Naive B cell (primary cell): ENCODE data around the gene DNAJC11. TPM values are rescaled to one million over a fixed set of nuclear protein-coding genes. Genes with fewer than 3 reads are reported as not detected.
"Not testable (repeated sequence)": the region's sequence is repeated elsewhere in the genome, so short reads cannot be mapped to it uniquely, and the experiment has no call there.

ENCODE experiments used
- ATAC-seq, 2 donors: fragments of 150-1000 bp; cut with Tn5 transposase; 2 replicates each; pipeline ENCODE4 v1.10.0; 2021; ENCODE audit warnings: low read depth in 2 of 2, mild to moderate bottlenecking in 2 of 2, moderate library complexity in 2 of 2
- DNase-seq: peaks from one replicate; pipeline ENCODE4 v3.0.0; 2022
- H3K27ac Mint-ChIP-seq, 6 donors: one replicate each; pipeline ENCODE4 v1.8.0; 2020 to 2022; ENCODE audit warnings: mild to moderate bottlenecking in 6 of 6, mixed read lengths in 6 of 6, moderate library complexity in 5 of 6, inconsistent platforms in 2 of 6
- H3K27me3 Mint-ChIP-seq, 3 donors: one replicate each; pipeline ENCODE4 v1.8.0; 2021 to 2022; ENCODE audit warnings: mixed read lengths in 3 of 3, mild to moderate bottlenecking in 1 of 3
- H3K36me3 Mint-ChIP-seq, 2 donors: one replicate each; pipeline ENCODE4 v1.8.0; 2020 to 2022; ENCODE audit warnings: mixed read lengths in 2 of 2, inconsistent platforms in 1 of 2, mild to moderate bottlenecking in 1 of 2
- H3K4me1 Mint-ChIP-seq, 3 donors: one replicate each; pipeline ENCODE4 v1.8.0; 2020 to 2022; ENCODE audit warnings: mixed read lengths in 3 of 3, inconsistent platforms in 1 of 3, mild to moderate bottlenecking in 1 of 3, moderate library complexity in 1 of 3
- H3K4me3 Mint-ChIP-seq, 8 donors: one replicate each; pipeline ENCODE4 v1.8.0; 2020 to 2022; ENCODE audit warnings: mild to moderate bottlenecking in 8 of 8, mixed read lengths in 8 of 8, moderate library complexity in 8 of 8, inconsistent platforms in 2 of 8
- H3K9me3 Mint-ChIP-seq, 7 donors: one replicate each; pipeline ENCODE4 v1.8.0; 2020 to 2022; ENCODE audit warnings: mixed read lengths in 7 of 7, mild to moderate bottlenecking in 5 of 7, inconsistent platforms in 2 of 7, moderate library complexity in 1 of 7
- polyA plus RNA-seq, 6 donors: library from polyadenylated mRNA; unstranded; fragments of 300-500 nt; fragmentation: Illumina TruSeq; gene quantifications; one replicate each; pipeline ENCODE4 v1.2.3, GENCODE V29; 2021; ENCODE audit warnings: low read depth in 6 of 6

The DNAJC11 gene
- polyA plus RNA-seq, 6 donors from 2014 or later, result 17.4 to 24.6 (median 20.5) TPM

DNA sequence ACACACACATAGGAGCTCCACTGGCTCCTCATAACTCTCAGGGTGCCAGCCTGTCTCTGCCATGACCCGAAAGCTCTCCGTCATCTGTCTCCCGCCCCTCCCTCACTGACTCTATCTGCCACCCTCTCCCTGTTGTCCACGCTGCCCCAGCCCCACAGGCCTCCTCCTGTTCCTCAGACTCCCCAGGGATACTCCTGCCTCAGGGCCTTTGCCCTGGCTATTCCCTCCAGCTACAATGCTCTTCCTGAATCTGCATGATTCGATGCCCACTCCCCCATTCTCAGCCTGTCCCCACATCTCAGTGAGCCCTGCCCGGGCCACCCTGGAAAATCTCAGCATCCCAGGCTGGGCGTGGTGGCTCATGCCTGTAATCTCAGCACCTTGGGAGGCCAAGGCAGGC lies 24.6 kb upstream of the DNAJC11 start:
- Mint-ChIP-seq H3K27me3 (peaks cover 14 to 24% (median 16%) of the 10 kb centered on the region in 3 donors), H3K27ac (peak overlapping the region in 1 of 6 donors; percentile 29), H3K4me3 (no peak overlapping the region), H3K4me1 (peaks cover 0 to 4% (median 0%) of the 10 kb centered on the region in 3 donors), H3K36me3 (no peaks in the 10 kb centered on the region), H3K9me3 (no peaks in the 10 kb centered on the region)
- no peak for DNase-seq
- ATAC-seq, result no peak

DNA sequence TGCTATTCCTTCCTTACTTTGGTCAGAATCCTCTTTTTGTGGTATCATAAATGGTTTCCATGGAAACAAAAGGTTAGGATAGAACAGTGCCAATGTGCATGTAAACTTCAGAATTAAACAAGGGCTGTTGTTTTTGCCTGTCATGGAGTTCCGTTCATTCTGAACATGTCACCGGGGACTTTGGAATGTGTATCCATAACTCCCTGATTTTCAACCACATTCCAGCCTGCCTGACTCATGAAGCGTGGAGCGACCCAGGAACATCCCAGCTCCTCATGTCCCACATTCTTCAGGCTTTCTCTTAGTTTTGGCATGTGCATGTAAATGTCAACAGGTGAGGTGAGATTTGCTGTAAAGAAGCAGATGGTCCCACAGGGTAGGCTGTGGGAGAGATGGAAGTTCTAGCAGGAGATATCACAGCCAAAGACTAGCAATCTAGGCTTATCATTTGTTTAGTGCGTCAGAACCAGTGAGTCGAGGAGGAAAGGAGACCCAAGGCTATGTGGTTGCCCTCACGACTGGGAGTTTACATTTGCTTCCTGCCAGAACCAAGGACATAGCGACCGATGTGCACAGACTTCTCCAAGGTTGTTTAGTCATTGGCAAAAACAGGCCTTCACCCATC lies 23.0 kb upstream of the DNAJC11 start:
- DNase-seq (no peak), ATAC-seq (no peak)
- H3K4me3 Mint-ChIP-seq, result no peak overlapping the region
- H3K9me3 Mint-ChIP-seq, result no peaks in the 10 kb centered on the region
- H3K27me3 Mint-ChIP-seq, result peaks cover 5 to 13% (median 13%) of the 10 kb centered on the region in 3 donors
- no peak overlapping the region for H3K27ac Mint-ChIP-seq
- no peaks in the 10 kb centered on the region for H3K36me3 Mint-ChIP-seq
- peaks cover 0 to 4% (median 0%) of the 10 kb centered on the region in 3 donors for H3K4me1 Mint-ChIP-seq

DNA sequence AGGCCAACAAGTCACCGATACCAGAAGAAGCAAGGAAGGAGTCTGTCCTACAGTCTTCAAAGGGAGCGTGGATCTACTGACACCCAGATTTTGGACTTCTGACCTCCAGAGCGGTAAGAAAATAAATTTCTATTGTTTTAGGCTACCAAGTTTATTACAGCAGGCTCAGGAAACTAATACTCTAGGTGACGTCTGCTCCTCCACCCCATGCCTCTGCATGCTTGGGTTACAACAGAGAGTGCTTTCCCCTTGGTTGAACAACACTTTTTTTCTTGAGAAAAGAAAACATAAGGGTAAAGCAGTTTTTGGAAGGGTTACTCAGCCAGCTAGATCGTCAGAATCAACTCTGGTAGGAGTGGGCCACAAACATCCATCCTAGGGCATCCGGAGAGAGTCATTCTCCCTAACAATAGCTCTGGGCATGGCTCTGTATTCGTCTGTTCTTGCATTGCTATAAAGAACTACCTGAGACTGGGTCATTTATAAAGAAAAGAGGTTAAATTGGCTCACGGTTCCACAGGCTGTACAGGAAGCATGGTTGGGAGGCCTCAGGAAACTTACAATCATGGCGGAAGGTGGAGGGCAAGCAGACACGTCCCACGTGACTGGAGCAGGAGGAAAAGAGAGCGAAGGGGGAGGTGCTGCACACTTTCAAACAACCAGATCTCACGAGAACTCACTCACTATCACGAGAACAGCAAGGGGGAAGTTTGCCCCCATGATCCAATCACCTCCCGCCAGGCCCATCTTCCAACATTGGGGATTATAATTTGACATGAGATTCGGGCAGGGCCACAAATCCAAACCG lies 22.2 kb upstream of the DNAJC11 start:
- H3K9me3 Mint-ChIP-seq, result no peaks in the 10 kb centered on the region
- H3K27ac Mint-ChIP-seq, result no peak overlapping the region
- H3K4me1 Mint-ChIP-seq, result peaks cover 0 to 4% (median 0%) of the 10 kb centered on the region in 3 donors
- DNase-seq (no peak), ATAC-seq (no peak)
- peaks cover 5 to 14% (median 13%) of the 10 kb centered on the region in 3 donors for H3K27me3 Mint-ChIP-seq
- H3K4me3 Mint-ChIP-seq, result no peak overlapping the region
- no peaks in the 10 kb centered on the region for H3K36me3 Mint-ChIP-seq

DNA sequence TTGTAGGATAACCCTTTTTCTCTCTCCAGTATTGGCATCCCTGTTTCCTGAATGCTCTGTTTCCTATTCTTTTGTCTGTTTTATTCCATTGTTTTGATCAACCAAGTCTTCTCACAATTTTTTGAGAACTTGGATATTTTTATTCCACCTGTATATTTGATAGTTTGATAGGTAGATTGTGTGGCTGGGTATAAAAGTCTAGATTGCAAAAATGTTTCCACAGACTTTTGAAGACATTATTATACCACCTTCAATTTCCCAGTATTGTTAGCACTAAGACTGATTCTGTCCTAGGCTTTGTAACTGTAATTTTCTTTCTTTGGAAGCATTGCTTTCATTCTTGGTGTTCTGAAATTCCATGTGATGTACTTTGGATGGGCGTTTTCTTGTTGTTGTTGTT lies 9.6 kb upstream of the DNAJC11 start:
- Mint-ChIP-seq H3K27ac (no peak overlapping the region), H3K4me3 (no peak overlapping the region), H3K9me3 (peaks cover 5 to 21% (median 14%) of the 10 kb centered on the region in 7 donors), H3K36me3 (peaks cover 0 to 11% of the 10 kb centered on the region in 2 donors), H3K4me1 (no peaks in the 10 kb centered on the region), H3K27me3 (peaks cover 22 to 43% (median 26%) of the 10 kb centered on the region in 3 donors)
- DNase-seq, result no peak
- ATAC-seq, result no peak

DNA sequence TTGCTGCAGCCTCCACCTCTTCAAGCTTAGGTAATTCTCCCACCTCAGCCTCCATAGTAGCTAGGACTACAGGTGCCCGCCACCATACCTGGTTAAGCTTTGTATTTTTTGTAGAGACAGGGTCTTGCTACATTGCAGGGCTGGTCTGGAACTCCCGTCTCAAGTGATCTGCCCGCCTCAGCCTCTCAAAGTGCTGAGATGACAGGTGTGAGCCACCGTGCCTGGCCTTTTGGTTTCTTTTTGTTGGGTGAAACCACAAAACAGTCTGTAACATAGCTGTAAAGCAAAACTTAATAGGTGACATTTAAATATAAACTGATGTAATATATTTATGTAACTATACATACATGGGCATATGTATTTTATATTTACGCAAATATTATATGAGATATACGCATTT lies 3.1 kb upstream of the DNAJC11 start:
- H3K27ac Mint-ChIP-seq, result peak overlapping the region in 1 of 6 donors; percentile 49
- H3K9me3 Mint-ChIP-seq, result no peaks in the 10 kb centered on the region
- H3K36me3 Mint-ChIP-seq, result no peaks in the 10 kb centered on the region
- DNase-seq (no peak), ATAC-seq (no peak)
- peaks cover 16 to 28% (median 21%) of the 10 kb centered on the region in 3 donors for H3K27me3 Mint-ChIP-seq
- peak overlapping the region in 2 of 8 donors; percentile 21 to 40 for H3K4me3 Mint-ChIP-seq
- H3K4me1 Mint-ChIP-seq, result peaks cover 13 to 22% (median 21%) of the 10 kb centered on the region in 3 donors

DNA sequence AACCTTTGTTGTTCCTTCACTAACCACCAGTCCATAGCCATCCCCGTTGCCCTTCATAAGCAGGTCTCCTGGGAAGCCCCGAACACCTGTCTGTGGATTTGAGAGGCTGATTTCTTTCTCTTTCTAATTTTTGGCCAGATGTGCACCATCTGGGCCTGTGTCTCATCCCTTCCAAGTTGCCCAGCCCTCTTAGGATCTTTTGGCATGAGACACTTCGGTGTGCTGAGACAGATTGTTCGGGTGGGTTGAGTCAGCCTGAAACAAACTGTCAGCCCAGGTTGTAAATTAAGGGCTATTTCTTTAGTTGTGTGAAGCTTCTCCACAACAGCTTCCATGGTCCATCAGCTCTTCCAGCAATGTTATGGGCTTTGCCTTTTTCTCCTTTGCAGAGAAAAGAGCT lies 1.4 kb upstream of the DNAJC11 start:
- H3K4me1 Mint-ChIP-seq, result peaks cover 19 to 26% (median 24%) of the 10 kb centered on the region in 3 donors
- H3K9me3 Mint-ChIP-seq, result no peaks in the 10 kb centered on the region
- peak overlapping the region in 7 of 8 donors; percentile 3 to 91 (median 76) for H3K4me3 Mint-ChIP-seq
- peaks cover 10 to 11% (median 11%) of the 10 kb centered on the region in 3 donors for H3K27me3 Mint-ChIP-seq
- H3K36me3 Mint-ChIP-seq, result no peaks in the 10 kb centered on the region
- peak overlapping the region in 1 of 6 donors; percentile 91 for H3K27ac Mint-ChIP-seq
- no peak for DNase-seq
- ATAC-seq, result no peak

DNA sequence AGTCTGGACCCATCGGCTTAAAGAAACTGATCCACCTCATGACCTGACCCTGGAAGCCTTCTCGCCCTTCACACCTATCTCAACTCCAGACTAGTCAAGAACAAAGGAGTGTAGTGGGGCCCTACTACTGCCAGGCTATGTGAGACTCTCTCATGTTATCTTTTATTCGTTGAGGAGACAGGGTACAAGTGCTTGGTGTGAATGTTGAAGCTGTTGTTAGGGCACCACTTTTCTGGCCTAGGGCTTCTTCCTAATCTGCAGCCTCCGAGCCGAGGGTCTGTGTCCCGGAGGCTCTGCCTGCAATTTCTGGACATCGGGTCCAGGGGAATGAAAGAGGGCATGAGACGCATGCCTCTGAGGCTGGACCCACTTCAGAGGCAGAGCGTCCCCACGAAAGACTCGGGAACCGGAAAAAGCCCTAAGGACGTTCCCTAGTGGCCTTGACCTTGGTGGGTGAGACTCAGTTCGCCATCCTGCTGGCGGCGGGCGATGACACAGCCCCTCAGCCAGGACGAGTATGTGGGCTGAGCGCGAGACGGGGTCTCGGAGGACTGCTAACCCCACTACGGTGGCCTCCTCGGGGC lies 671 bp downstream of the DNAJC11 start:
- peaks cover 20 to 35% (median 32%) of the 10 kb centered on the region in 3 donors for H3K4me1 Mint-ChIP-seq
- H3K4me3 Mint-ChIP-seq, result peak overlapping the region; percentile 82 to 92 (median 88)
- no peaks in the 10 kb centered on the region for H3K9me3 Mint-ChIP-seq
- DNase-seq (no peak), ATAC-seq (no peak)
- no peaks in the 10 kb centered on the region for H3K36me3 Mint-ChIP-seq
- H3K27me3 Mint-ChIP-seq, result no peaks in the 10 kb centered on the region
- peak overlapping the region in 3 of 6 donors; percentile 47 to 91 (median 81) for H3K27ac Mint-ChIP-seq

DNA sequence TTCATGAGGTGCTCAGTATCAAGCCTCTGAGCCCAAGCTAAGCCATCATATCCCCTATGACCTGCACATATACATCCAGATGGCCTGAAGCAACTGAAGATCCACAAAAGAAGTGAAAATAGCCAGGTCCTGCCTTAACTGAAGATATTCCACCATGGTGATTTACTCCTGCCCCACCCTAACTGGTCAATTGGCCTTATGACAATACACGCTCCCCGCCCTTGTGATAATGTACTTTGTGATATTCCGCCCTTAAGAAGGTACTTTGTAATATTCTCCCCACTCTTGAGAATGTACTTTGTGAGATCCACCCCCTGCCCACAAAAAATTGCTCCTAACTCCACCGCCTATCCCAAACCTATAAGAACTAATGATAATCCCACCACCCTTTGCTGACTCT lies 1.7 kb downstream of the DNAJC11 start:
- H3K9me3 Mint-ChIP-seq, H3K27ac Mint-ChIP-seq, H3K27me3 Mint-ChIP-seq, DNase-seq, ATAC-seq, H3K36me3 Mint-ChIP-seq: not testable (repeated sequence)
- Mint-ChIP-seq H3K4me1 (peaks cover 20 to 35% (median 32%) of the 10 kb centered on the region in 3 donors), H3K4me3 (peak overlapping the region in 7 of 8 donors; percentile 35 to 92 (median 88))

DNA sequence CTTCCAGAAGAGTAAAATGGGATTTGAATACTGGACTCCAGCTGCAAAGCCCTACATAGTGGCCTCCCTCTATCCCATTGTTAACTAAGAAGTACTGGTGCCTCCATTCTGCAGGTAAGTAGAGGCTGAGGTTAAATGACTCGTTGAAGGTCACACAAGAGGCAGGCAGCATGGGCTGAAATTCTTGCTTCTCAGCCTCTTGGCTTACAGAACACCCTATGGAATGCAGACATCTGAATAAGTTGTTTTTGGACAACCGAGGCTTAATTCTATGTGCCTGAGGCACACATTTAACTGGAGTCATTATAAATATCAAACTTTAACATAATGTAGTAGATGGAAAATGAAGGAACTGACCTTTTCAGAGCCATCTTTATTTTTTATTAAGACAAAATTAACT lies 5.7 kb downstream of the DNAJC11 start:
- Mint-ChIP-seq H3K4me3 (no peak overlapping the region), H3K27ac (no peak overlapping the region), H3K4me1 (peaks cover 18 to 30% (median 25%) of the 10 kb centered on the region in 3 donors), H3K27me3 (no peaks in the 10 kb centered on the region), H3K36me3 (no peaks in the 10 kb centered on the region), H3K9me3 (no peaks in the 10 kb centered on the region)
- ATAC-seq, result no peak
- DNase-seq, result no peak

DNA sequence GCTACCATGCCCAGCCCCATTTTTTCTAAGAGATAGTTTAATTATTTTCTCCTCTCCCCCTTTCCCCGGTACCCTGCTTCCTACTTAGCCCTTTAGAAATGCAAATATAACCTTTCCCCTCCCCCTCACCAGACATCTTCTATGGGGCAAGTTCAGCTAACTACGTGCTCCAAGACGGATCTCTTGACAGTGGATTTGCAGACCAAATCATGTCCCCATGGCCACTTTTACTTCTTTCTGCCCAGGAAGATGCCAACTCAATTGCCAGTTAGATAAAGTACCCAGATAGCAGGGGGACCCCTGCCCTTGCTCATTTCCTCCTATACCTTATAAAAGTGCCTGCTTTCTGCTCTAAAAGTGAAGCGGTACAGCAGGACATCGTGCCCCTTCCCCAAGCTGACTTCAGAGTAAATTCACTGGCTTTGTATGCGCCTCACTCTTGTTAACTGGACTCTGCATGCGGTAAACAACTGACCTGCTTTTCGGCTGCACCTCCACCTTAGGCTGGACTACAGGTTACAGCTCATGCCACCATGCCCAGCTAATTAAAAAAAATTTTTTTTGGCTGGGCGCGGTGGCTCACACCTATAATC lies 7.4 kb downstream of the DNAJC11 start:
- DNase-seq (no peak), ATAC-seq (no peak)
- H3K9me3 Mint-ChIP-seq, result no peaks in the 10 kb centered on the region
- H3K4me3 Mint-ChIP-seq, result no peak overlapping the region
- H3K27ac Mint-ChIP-seq, result peak overlapping the region in 1 of 6 donors; percentile 39
- H3K36me3 Mint-ChIP-seq, result no peaks in the 10 kb centered on the region
- peaks cover 6 to 16% (median 16%) of the 10 kb centered on the region in 3 donors for H3K4me1 Mint-ChIP-seq
- H3K27me3 Mint-ChIP-seq, result no peaks in the 10 kb centered on the region

DNA sequence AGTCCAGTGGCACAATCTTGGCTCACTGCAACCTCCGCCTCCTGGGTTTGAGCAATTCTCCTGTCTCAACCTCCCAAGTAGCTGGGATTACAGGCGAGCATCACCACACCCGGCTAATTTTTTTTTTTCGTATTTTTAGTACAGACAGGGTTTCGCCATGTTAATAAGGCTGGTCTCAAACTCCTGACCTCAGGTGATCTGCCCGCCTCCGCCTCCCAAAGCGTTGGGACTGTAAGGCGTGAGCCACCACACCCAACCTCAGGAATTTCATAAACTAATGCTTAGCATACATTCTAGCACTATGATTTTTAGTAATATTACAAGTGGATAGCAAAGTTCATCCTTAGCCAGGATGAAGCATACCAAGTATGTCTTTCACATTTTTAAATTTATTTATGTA lies 8.7 kb downstream of the DNAJC11 start:
- Mint-ChIP-seq H3K9me3 (no peaks in the 10 kb centered on the region), H3K4me3 (no peak overlapping the region), H3K27ac (peak overlapping the region in 1 of 6 donors; percentile 33), H3K27me3 (no peaks in the 10 kb centered on the region), H3K4me1 (peaks cover 6 to 22% (median 19%) of the 10 kb centered on the region in 3 donors), H3K36me3 (no peaks in the 10 kb centered on the region)
- DNase-seq (no peak), ATAC-seq (no peak)

DNA sequence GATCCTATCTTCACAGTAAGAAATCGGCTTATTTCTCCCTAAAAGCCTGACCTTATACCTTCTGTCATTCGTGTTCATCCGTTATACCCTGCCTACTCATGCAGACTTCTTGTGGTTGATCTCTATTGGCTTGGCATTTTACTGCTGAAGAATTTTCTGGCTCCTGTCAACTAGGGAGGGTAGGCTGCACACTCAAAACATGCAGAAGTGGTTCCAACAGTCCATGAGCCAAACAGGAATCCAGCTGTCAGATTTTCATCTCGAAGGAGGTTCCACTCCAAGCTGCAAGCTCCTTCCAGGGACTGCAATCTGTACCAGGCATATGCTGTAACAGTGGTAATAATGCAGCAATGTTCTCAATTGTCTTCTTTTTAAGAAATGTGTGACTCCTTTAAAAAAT lies 10.1 kb downstream of the DNAJC11 start:
- peaks cover 5 to 19% (median 14%) of the 10 kb centered on the region in 3 donors for H3K4me1 Mint-ChIP-seq
- DNase-seq (no peak), ATAC-seq (no peak)
- no peaks in the 10 kb centered on the region for H3K9me3 Mint-ChIP-seq
- H3K36me3 Mint-ChIP-seq, result no peaks in the 10 kb centered on the region
- no peaks in the 10 kb centered on the region for H3K27me3 Mint-ChIP-seq
- no peak overlapping the region for H3K4me3 Mint-ChIP-seq
- no peak overlapping the region for H3K27ac Mint-ChIP-seq

DNA sequence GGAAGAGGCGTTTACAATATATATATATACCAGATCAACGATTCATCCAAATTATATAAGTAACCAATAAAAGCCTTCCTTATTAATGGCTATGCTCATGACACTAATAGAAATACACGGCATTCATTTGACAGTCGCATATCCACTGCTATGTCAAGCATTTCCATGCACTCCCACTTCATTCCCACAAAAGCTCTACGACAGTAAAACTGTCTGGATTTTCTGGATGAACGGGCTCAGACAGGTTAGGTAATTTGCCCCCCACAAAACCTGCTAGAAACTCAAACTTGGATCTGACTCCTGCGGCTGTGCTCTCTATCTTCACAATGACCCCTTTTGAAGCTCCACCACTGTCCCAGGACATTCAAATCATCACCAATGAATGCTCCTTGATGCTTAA lies 11.4 kb downstream of the DNAJC11 start:
- no peak for ATAC-seq
- Mint-ChIP-seq H3K4me3 (no peak overlapping the region), H3K4me1 (peaks cover 5 to 19% (median 10%) of the 10 kb centered on the region in 3 donors), H3K27ac (no peak overlapping the region), H3K9me3 (no peaks in the 10 kb centered on the region), H3K36me3 (no peaks in the 10 kb centered on the region), H3K27me3 (no peaks in the 10 kb centered on the region)
- DNase-seq, result no peak
